Measurements from ENCODE around the gene HAND1. TPM values are rescaled to one million over a fixed set of nuclear protein-coding genes. Genes with fewer than 3 reads are reported as not detected.

HAND1 gene
- total RNA-seq, 2 experiments from 2014 or later = not detected

DNA sequence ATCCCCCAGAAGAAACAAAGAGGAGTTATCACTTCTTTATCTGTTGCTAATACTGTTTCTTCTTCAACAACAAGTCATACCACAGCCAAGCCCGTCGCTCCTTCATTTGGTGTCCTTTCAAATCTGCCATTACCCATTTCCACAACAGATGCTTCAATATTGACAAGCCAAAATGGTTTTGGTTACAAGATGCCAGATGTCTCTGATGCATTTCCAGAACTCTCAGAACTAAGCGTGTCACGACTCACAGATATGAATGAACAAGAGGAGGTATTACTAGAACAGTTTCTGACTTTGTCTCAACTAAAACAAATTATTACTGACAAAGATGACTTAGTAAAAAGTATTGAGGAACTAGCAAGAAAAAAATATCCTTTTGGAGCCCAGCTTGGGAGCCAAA, 16.0 kb upstream of the HAND1 start:
- H3K9me3 ChIP-seq (ENCODE audit: control insufficient read depth in 1 of 2, insufficient read depth in 1 of 2, low read length in 2 of 2) = peaks cover 0 to 12% of the 10 kb centered on the region in 2 experiments
- H3K27me3 Mint-ChIP-seq = peaks cover 65% of the 10 kb centered on the region
- H3K4me1 Mint-ChIP-seq (ENCODE audit: low read depth) = no peaks in the 10 kb centered on the region
- no peak for ATAC-seq (ENCODE audit: poor library complexity)
- H3K27ac ChIP-seq (ENCODE audit: low read depth in 1 of 2, low read length in 2 of 2) = no peak overlapping the region
- ChIA-PET POLR2A (no interaction called here), CTCF (no interaction called here)
- no peak overlapping the region for H3K4me3 ChIP-seq (ENCODE audit: low read length)
- peaks cover 21 to 26% of the 10 kb centered on the region in 2 experiments for H3K27me3 ChIP-seq (ENCODE audit: control insufficient read depth in 1 of 2, insufficient read depth in 2 of 2, low read length in 2 of 2)
- no peak overlapping the region for H3K4me3 Mint-ChIP-seq
- TF ChIP-seq, protein P1, sequence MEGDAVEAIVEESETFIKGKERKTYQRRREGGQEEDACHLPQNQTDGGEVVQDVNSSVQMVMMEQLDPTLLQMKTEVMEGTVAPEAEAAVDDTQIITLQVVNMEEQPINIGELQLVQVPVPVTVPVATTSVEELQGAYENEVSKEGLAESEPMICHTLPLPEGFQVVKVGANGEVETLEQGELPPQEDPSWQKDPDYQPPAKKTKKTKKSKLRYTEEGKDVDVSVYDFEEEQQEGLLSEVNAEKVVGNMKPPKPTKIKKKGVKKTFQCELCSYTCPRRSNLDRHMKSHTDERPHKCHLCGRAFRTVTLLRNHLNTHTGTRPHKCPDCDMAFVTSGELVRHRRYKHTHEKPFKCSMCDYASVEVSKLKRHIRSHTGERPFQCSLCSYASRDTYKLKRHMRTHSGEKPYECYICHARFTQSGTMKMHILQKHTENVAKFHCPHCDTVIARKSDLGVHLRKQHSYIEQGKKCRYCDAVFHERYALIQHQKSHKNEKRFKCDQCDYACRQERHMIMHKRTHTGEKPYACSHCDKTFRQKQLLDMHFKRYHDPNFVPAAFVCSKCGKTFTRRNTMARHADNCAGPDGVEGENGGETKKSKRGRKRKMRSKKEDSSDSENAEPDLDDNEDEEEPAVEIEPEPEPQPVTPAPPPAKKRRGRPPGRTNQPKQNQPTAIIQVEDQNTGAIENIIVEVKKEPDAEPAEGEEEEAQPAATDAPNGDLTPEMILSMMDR (IDR thresholded peaks at IDR 0.05) = no peak
- H3K4me1 ChIP-seq (ENCODE audit: insufficient read depth, low read length) = no peaks in the 10 kb centered on the region
- H3K36me3 ChIP-seq (ENCODE audit: insufficient read depth, low read length) = no peaks in the 10 kb centered on the region
- no peak for DNase-seq
- intact Hi-C loops (cut with DNase I, micrococcal nuclease) = no loop called here
- no peak overlapping the region for H3K27ac Mint-ChIP-seq
- H3K9me3 Mint-ChIP-seq = no peaks in the 10 kb centered on the region
- H3K36me3 Mint-ChIP-seq (ENCODE audit: low read depth) = no peaks in the 10 kb centered on the region

DNA sequence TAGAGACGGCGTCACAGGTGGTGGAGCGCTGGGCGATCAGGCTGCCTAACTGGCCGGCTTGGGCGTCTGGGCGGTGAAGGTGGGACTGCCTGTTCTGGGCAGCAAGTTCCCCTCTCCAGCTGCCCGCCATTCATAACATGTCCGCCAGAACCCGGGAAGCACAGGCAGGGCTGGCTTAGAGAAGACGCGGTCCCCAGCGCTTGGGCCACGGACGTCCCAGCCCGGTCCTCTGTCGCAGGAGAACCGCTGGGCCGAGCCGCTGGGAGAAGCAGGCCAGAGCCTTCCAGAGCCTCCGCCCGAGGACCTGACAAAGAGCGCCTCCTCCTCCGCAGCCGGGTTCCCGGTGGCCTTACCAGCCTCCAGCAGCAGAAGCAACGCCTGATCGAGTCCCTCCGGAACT, 15.2 kb upstream of the HAND1 start:
- Histone ChIP-seq H3K27ac (ENCODE audit: low read depth in 1 of 2, low read length in 2 of 2) (no peak overlapping the region), H3K27me3 (ENCODE audit: control insufficient read depth in 1 of 2, insufficient read depth in 2 of 2, low read length in 2 of 2) (peaks cover 24 to 32% of the 10 kb centered on the region in 2 experiments), H3K9me3 (ENCODE audit: control insufficient read depth in 1 of 2, insufficient read depth in 1 of 2, low read length in 2 of 2) (peaks cover 0 to 12% of the 10 kb centered on the region in 2 experiments), H3K36me3 (ENCODE audit: insufficient read depth, low read length) (no peaks in the 10 kb centered on the region), H3K4me3 (ENCODE audit: low read length) (no peak overlapping the region), H3K4me1 (ENCODE audit: insufficient read depth, low read length) (no peaks in the 10 kb centered on the region)
- ATAC-seq (ENCODE audit: poor library complexity) (no peak), DNase-seq (peak in 1 of 14 experiments; percentile 15)
- Mint-ChIP-seq H3K4me3 (no peak overlapping the region), H3K36me3 (ENCODE audit: low read depth) (no peaks in the 10 kb centered on the region), H3K4me1 (ENCODE audit: low read depth) (no peaks in the 10 kb centered on the region), H3K27ac (no peak overlapping the region), H3K27me3 (peaks cover 62% of the 10 kb centered on the region), H3K9me3 (no peaks in the 10 kb centered on the region)
- CTCF ChIA-PET = no interaction called here
- TF ChIP-seq, protein P1 (IDR thresholded peaks at IDR 0.05) = no peak
- intact Hi-C loops (cut with DNase I, micrococcal nuclease) = no loop called here
- POLR2A ChIA-PET = no interaction called here

DNA sequence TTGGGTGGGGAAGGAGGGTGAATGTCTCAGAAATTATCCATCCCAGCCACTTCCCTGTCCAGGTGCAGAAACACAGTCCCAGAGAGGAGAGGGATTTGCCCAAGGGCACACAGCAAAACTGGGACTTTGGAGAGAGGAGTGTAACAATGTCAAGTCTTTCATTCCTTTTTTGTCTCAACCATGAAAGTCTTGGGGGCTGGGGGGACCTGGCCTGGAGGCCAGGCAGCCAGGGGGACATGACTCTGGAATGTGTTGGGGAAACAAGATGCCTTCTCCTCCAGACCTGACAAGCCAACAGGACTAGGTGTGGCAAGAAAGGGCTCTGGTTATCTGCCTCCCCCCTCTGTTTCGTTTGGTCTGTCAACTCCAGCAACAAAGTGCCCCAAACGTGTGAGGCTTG, 13.9 kb upstream of the HAND1 start:
- CTCF ChIA-PET = no interaction called here
- H3K27me3 Mint-ChIP-seq = peaks cover 67% of the 10 kb centered on the region
- H3K4me1 ChIP-seq (ENCODE audit: insufficient read depth, low read length) = no peaks in the 10 kb centered on the region
- intact Hi-C loops (cut with DNase I, micrococcal nuclease) = no loop called here
- H3K4me3 ChIP-seq (ENCODE audit: low read length) = no peak overlapping the region
- peaks cover 0 to 12% of the 10 kb centered on the region in 2 experiments for H3K9me3 ChIP-seq (ENCODE audit: control insufficient read depth in 1 of 2, insufficient read depth in 1 of 2, low read length in 2 of 2)
- TF ChIP-seq, protein P1 (IDR thresholded peaks at IDR 0.05) = no peak
- no peaks in the 10 kb centered on the region for H3K36me3 ChIP-seq (ENCODE audit: insufficient read depth, low read length)
- POLR2A ChIA-PET = no interaction called here
- H3K36me3 Mint-ChIP-seq (ENCODE audit: low read depth) = no peaks in the 10 kb centered on the region
- no peak overlapping the region for H3K27ac ChIP-seq (ENCODE audit: low read depth in 1 of 2, low read length in 2 of 2)
- H3K27ac Mint-ChIP-seq = no peak overlapping the region
- peak in 1 of 14 experiments; percentile 15 for DNase-seq
- no peak overlapping the region for H3K4me3 Mint-ChIP-seq
- peaks cover 21 to 34% of the 10 kb centered on the region in 2 experiments for H3K27me3 ChIP-seq (ENCODE audit: control insufficient read depth in 1 of 2, insufficient read depth in 2 of 2, low read length in 2 of 2)
- no peaks in the 10 kb centered on the region for H3K9me3 Mint-ChIP-seq
- no peak for ATAC-seq (ENCODE audit: poor library complexity)
- no peaks in the 10 kb centered on the region for H3K4me1 Mint-ChIP-seq (ENCODE audit: low read depth)

Measured in CD4-positive, alpha-beta T cell (primary cell).